SK-N-SH treated with all-trans-retinoic acid at 6 μM for 48 hours (cell line): ENCODE measurements around the gene C9orf85.
"Not testable (repeated sequence)": the region's sequence is repeated elsewhere in the genome, so short reads cannot be mapped to it uniquely, and the experiment has no call there.

Experiments
- ATAC-seq: fragments of 200-7000 bp; cut with Tn5 transposase; 3 replicates; pipeline ENCODE4 v1.9.1; 2020; ENCODE audit warnings: mild to moderate bottlenecking, moderate library complexity
- BACH2 ChIP-seq: fragments of 250-450 bp; sonication (Bioruptor Pico); IDR thresholded peaks from 2 replicates; pipeline ENCODE4 v1.9.0; 2021; ENCODE audit warnings: mild to moderate bottlenecking, borderline replicate concordance
- CREB5 ChIP-seq: fragments of 250-450 bp; sonication (Bioruptor Pico); IDR thresholded peaks from 2 replicates; pipeline ENCODE4 v1.5.1; 2020; ENCODE audit warnings: low read depth, mild to moderate bottlenecking, moderate library complexity
- CSDC2 ChIP-seq: fragments of 250-450 bp; sonication (Bioruptor Pico); IDR thresholded peaks from 2 replicates; pipeline ENCODE4 v1.5.0; 2020; ENCODE audit warnings: mild to moderate bottlenecking, moderate library complexity
- CSRNP3 ChIP-seq: fragments of 250-450 bp; sonication (Bioruptor Pico); IDR thresholded peaks from 2 replicates; pipeline ENCODE4 v1.5.1; 2021; ENCODE audit warnings: mild to moderate bottlenecking, moderate library complexity
- ESRRG ChIP-seq: fragments of 250-450 bp; sonication (Bioruptor Pico); IDR thresholded peaks from 2 replicates; pipeline ENCODE4 v1.6.1; 2021; ENCODE audit warnings: mild to moderate bottlenecking
- GLIS3 ChIP-seq: fragments of 250-450 bp; sonication (Bioruptor Pico); IDR thresholded peaks from 2 replicates; pipeline ENCODE4 v1.5.0; 2020; ENCODE audit warnings: mild to moderate bottlenecking, moderate library complexity
- OSR1 ChIP-seq: fragments of 250-450 bp; sonication (Bioruptor Pico); IDR thresholded peaks from 2 replicates; pipeline ENCODE4 v1.8.0; 2022; ENCODE audit warnings: moderate library complexity, mild to moderate bottlenecking, inconsistent platforms
- PPARA ChIP-seq: fragments of 250-450 bp; sonication (Bioruptor Pico); IDR thresholded peaks from 2 replicates; pipeline ENCODE4 v1.5.0; 2020; ENCODE audit warnings: mild to moderate bottlenecking, borderline replicate concordance
- RARB ChIP-seq: fragments of 250-450 bp; sonication (Bioruptor Pico); IDR thresholded peaks from 2 replicates; pipeline ENCODE4 v1.8.0; 2021; ENCODE audit warnings: mild to moderate bottlenecking, moderate library complexity
- SNAI2 ChIP-seq: fragments of 250-450 bp; sonication (Bioruptor Pico); IDR thresholded peaks from 2 replicates; pipeline ENCODE4 v1.5.0; 2020; ENCODE audit warnings: mild to moderate bottlenecking, moderate library complexity
- TCF4 ChIP-seq: fragments of 250-450 bp; sonication (Bioruptor Pico); IDR thresholded peaks from 2 replicates; pipeline ENCODE4 v1.8.0; 2021; ENCODE audit warnings: mild to moderate bottlenecking, moderate library complexity, borderline replicate concordance
- TOX ChIP-seq: fragments of 250-450 bp; sonication (Bioruptor Pico); IDR thresholded peaks from 2 replicates; pipeline ENCODE4 v1.8.0; 2021; ENCODE audit warnings: mild to moderate bottlenecking, moderate library complexity, borderline replicate concordance
- ZC3H10 ChIP-seq: fragments of 250-450 bp; sonication (Bioruptor Pico); IDR thresholded peaks from 2 replicates; pipeline ENCODE4 v1.5.1; 2021; ENCODE audit warnings: mild to moderate bottlenecking, moderate library complexity
- ZNF565 ChIP-seq: fragments of 450-650 bp; formaldehyde crosslinking; conservative IDR thresholded peaks from 2 replicates; pipeline ENCODE4 v1.5.0; 2020; ENCODE audit warnings: low read depth, mild to moderate bottlenecking, moderate library complexity
- ZNF8 ChIP-seq: fragments of 450-650 bp; formaldehyde crosslinking; IDR thresholded peaks from 2 replicates; pipeline ENCODE4 v1.5.0; 2020; ENCODE audit warnings: mild to moderate bottlenecking, moderate library complexity
- TF ChIP-seq, protein P1 (sequence below): fragments of 250-450 bp; sonication (Bioruptor Pico); IDR thresholded peaks from 2 replicates; pipeline ENCODE4 v1.5.0; 2020; ENCODE audit warnings: mild to moderate bottlenecking, moderate library complexity
- TF ChIP-seq, protein P2 (sequence below): fragments of 250-450 bp; sonication (Bioruptor Pico); IDR thresholded peaks from 2 replicates; pipeline ENCODE4 v1.8.0; 2021; ENCODE audit warnings: low read depth, mild to moderate bottlenecking, moderate library complexity, borderline replicate concordance

The C9orf85 gene

DNA sequence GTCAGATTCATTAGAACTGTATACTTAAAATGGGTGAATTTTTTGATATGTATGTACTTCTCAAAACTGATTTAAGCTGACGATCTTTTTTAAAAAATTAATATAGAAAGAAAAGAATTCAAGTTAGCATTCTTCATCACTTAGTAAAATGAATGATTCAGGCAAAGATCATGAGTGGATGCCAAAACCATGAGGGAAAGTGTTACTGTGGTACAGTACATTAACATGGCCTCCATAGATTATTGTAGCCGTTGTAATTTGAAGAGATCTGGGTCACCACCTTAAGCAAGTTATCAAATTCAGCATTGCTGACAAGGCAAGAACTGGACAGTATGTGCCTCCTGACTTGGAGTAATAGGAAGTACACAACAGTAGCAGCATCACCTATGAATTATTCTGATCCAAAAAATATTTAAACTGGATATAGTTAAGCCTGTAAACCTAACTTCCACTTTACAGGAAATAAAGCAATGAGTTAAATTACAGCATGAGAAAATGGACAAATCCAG lies 29.7 kb downstream of the C9orf85 start (continued):
- TF ChIP-seq CREB5 (CRISPR knock-in tag) (no peak), RARB (no peak), ZNF565 (no peak), OSR1 (no peak), ZC3H10 (CRISPR knock-in tag) (no peak), ZNF8 (CRISPR knock-in tag) (no peak)
- TF ChIP-seq, protein P1, sequence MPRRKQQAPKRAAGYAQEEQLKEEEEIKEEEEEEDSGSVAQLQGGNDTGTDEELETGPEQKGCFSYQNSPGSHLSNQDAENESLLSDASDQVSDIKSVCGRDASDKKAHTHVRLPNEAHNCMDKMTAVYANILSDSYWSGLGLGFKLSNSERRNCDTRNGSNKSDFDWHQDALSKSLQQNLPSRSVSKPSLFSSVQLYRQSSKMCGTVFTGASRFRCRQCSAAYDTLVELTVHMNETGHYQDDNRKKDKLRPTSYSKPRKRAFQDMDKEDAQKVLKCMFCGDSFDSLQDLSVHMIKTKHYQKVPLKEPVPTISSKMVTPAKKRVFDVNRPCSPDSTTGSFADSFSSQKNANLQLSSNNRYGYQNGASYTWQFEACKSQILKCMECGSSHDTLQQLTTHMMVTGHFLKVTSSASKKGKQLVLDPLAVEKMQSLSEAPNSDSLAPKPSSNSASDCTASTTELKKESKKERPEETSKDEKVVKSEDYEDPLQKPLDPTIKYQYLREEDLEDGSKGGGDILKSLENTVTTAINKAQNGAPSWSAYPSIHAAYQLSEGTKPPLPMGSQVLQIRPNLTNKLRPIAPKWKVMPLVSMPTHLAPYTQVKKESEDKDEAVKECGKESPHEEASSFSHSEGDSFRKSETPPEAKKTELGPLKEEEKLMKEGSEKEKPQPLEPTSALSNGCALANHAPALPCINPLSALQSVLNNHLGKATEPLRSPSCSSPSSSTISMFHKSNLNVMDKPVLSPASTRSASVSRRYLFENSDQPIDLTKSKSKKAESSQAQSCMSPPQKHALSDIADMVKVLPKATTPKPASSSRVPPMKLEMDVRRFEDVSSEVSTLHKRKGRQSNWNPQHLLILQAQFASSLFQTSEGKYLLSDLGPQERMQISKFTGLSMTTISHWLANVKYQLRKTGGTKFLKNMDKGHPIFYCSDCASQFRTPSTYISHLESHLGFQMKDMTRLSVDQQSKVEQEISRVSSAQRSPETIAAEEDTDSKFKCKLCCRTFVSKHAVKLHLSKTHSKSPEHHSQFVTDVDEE (CRISPR knock-in tag), result no peak

- TF ChIP-seq ESRRG (CRISPR knock-in tag), result no peak
- TF ChIP-seq CSRNP3 (CRISPR knock-in tag), result no peak
- peak; percentile 72 for ATAC-seq
These were observed 30.6 kb downstream of the C9orf85 start for GRCh38 chr9:71941998-71942567.

DNA sequence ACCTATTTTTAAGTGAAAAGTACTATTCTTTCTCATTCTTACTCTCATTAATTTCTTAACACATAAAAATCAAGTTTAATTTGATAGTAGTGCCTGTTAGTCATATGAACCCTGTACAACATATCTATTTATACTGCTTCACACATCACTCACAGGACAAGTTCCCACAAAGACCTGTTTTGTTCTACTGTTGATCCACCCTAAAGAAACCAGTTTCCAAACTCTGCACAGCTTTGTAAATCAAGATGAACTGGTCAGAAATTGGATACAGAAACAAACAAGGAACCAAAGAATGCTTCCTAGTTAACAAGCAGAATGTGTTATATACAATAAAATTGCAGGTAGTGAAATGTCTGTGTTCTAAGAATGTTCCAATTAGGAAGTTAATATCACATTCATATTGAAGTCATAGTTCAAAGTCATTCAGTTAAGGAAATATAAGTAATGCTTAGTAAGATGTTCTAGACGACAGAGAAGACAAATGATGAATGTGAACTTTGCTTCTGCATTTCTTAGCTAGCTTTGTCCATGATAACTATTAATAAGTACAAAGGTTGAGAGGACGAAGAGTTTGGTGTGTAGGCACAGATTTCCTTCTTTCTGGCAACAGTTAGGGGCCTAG lies 33.4 kb downstream of the C9orf85 start:
- no peak for ATAC-seq
- TF ChIP-seq, protein P1 (CRISPR knock-in tag), result no peak

DNA sequence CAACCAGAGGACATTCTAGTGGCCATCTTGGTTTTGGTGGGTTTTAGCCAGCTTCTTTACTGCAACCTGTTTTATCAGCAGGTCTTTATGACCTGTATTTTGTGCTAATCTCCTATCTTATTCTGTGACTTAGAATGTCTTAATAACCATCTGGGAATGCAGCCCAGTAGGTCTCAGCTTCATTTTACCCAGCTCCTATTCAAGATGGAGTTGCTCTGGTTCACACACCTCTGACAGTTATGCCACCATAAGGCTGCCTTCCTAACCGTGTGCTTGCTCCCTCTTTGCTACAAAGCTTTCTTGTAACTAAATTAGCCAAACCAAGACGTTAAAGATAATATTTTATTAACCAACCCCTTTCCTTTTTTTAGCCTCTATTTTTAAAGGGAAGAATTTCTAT lies 43.2 kb downstream of the C9orf85 start:
- ATAC-seq, result not testable (repeated sequence)

GRCh38 chr9:71955300-71955915 lies 44.0 kb downstream of the C9orf85 start:
- no peak for ATAC-seq
- TF ChIP-seq ZC3H10 (CRISPR knock-in tag) (no peak), ZNF8 (CRISPR knock-in tag) (no peak), CSDC2 (no peak), TOX (CRISPR knock-in tag) (no peak), TCF4 (no peak), ESRRG (CRISPR knock-in tag) (no peak), BACH2 (no peak), PPARA (CRISPR knock-in tag) (no peak), GLIS3 (CRISPR knock-in tag) (no peak), ZNF565 (no peak), CSRNP3 (CRISPR knock-in tag) (no peak), SNAI2 (CRISPR knock-in tag) (no peak)
- TF ChIP-seq, protein P1 (CRISPR knock-in tag), result no peak
- TF ChIP-seq, protein P2, sequence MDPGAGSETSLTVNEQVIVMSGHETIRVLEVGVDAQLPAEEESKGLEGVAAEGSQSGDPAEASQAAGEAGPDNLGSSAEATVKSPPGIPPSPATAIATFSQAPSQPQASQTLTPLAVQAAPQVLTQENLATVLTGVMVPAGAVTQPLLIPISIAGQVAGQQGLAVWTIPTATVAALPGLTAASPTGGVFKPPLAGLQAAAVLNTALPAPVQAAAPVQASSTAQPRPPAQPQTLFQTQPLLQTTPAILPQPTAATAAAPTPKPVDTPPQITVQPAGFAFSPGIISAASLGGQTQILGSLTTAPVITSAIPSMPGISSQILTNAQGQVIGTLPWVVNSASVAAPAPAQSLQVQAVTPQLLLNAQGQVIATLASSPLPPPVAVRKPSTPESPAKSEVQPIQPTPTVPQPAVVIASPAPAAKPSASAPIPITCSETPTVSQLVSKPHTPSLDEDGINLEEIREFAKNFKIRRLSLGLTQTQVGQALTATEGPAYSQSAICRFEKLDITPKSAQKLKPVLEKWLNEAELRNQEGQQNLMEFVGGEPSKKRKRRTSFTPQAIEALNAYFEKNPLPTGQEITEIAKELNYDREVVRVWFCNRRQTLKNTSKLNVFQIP (CRISPR knock-in tag), result no peak
